ENCODE data around the gene TCERG1L. TPM values are rescaled to one million over a fixed set of nuclear protein-coding genes. Genes with fewer than 3 reads are reported as not detected.
"Not testable (repeated sequence)": the region's sequence is repeated elsewhere in the genome, so short reads cannot be mapped to it uniquely, and the experiment has no call there.

TCERG1L gene
- total and polyA plus RNA-seq, 10 donors = 0.03 to 1.2 (median 0.30) TPM; not detected in 3

GRCh38 chr10:131237991-131238651 lies 73.4 kb downstream of the TCERG1L start:
- no peak for TF ChIP-seq CTCF (IDR thresholded peaks at IDR 0.05 in 8 of 11, conservative IDR thresholded peaks at IDR 0.05 in 3 of 11)
- no peak for TF ChIP-seq POLR2A (IDR thresholded peaks at IDR 0.05)
- no peak for TF ChIP-seq POLR2AphosphoS5 (IDR thresholded peaks at IDR 0.05)
- H3K4me3 ChIP-seq = no peak overlapping the region
- peak; percentile 66 for DNase-seq
- H3K36me3 ChIP-seq = no peaks in the 10 kb centered on the region
- H3K27ac ChIP-seq = no peak overlapping the region
- peaks cover 0 to 13% (median 3%) of the 10 kb centered on the region in 8 donors for H3K9me3 ChIP-seq
- intact Hi-C loops (cut with DNase I; ENCODE audit: low total_unique reads) = no loop called here
- H3K27me3 ChIP-seq (replicated peaks in 1 of 7) = peaks cover 0 to 27% (median 0%) of the 10 kb centered on the region in 7 donors
- 84 to 89% (median 86%) methylated on average over 20 of the region's 20 CpGs for WGBS, 5 donors
- H3K4me1 ChIP-seq = no peaks in the 10 kb centered on the region

GRCh38 chr10:131234606-131235005 lies 76.9 kb downstream of the TCERG1L start:
- DNase-seq = peak; percentile 36
- intact Hi-C loops (cut with DNase I; ENCODE audit: low total_unique reads); H3K36me3 ChIP-seq; H3K4me3 ChIP-seq; H3K27ac ChIP-seq: not testable (repeated sequence)
- WGBS, 5 donors = 87 to 94% (median 89%) methylated on average over 13 of the region's 13 CpGs
- peaks cover 0 to 13% (median 0%) of the 10 kb centered on the region in 7 donors for H3K27me3 ChIP-seq (replicated peaks in 1 of 7)
- H3K9me3 ChIP-seq = peaks cover 0 to 13% (median 3%) of the 10 kb centered on the region in 8 donors
- H3K4me1 ChIP-seq = peaks cover 0 to 10% (median 4%) of the 10 kb centered on the region in 6 donors

- peaks cover 0 to 10% (median 4%) of the 10 kb centered on the region in 6 donors for H3K4me1 ChIP-seq
- H3K4me3 ChIP-seq = no peak overlapping the region
- WGBS, 5 donors = 74 to 89% (median 79%) methylated on average over 7 of the region's 7 CpGs
- H3K27ac ChIP-seq = no peak overlapping the region
- peaks cover 0 to 17% (median 3%) of the 10 kb centered on the region in 8 donors for H3K9me3 ChIP-seq
- peaks cover 0 to 7% (median 0%) of the 10 kb centered on the region in 7 donors for H3K27me3 ChIP-seq (replicated peaks in 1 of 7)
- TF ChIP-seq CTCF (IDR thresholded peaks at IDR 0.05 in 8 of 11, conservative IDR thresholded peaks at IDR 0.05 in 3 of 11) (no peak), POLR2A (IDR thresholded peaks at IDR 0.05) (no peak), POLR2AphosphoS5 (IDR thresholded peaks at IDR 0.05) (no peak)
- intact Hi-C loops (cut with DNase I; ENCODE audit: low total_unique reads) = no loop called here
- no peak for DNase-seq
- H3K36me3 ChIP-seq = no peaks in the 10 kb centered on the region
Observed at GRCh38 chr10:131233611-131234258, 77.8 kb downstream of the TCERG1L start.

- H3K27ac ChIP-seq = no peak overlapping the region
- H3K9me3 ChIP-seq = peaks cover 0 to 17% (median 3%) of the 10 kb centered on the region in 8 donors
- TF ChIP-seq CTCF (IDR thresholded peaks at IDR 0.05 in 8 of 11, conservative IDR thresholded peaks at IDR 0.05 in 3 of 11) (no peak), POLR2AphosphoS5 (IDR thresholded peaks at IDR 0.05) (no peak), POLR2A (IDR thresholded peaks at IDR 0.05) (no peak)
- peaks cover 0 to 10% (median 4%) of the 10 kb centered on the region in 6 donors for H3K4me1 ChIP-seq
- no peaks in the 10 kb centered on the region for H3K27me3 ChIP-seq (replicated peaks in 1 of 7)
- WGBS, 5 donors = 77 to 86% (median 79%) methylated on average over 14 to 15 of the region's 15 CpGs
- no peak overlapping the region for H3K4me3 ChIP-seq
- H3K36me3 ChIP-seq = no peaks in the 10 kb centered on the region
- peak; percentile 56 for DNase-seq
- intact Hi-C loops (cut with DNase I; ENCODE audit: low total_unique reads) = no loop called here
Observed at GRCh38 chr10:131231965-131232541, 79.5 kb downstream of the TCERG1L start.
